ENCODE results near the gene SLC15A3.
A peak's percentile ranks its signal among the peaks of the same experiment; 100 is the strongest.

The SLC15A3 gene

GRCh38 chr11:60951904-60952741 is at the start of gene SLC15A3:
Gene SLC15A3 (minus strand): TSS chr11:60952176. CDS start chr11:60951551, 625 bp downstream.
- peaks cover 35% of the 10 kb centered on the region for H3K4me1 Mint-ChIP-seq
- H3K4me3 Mint-ChIP-seq, result peak within 1 kb of the TSS; percentile 81
- H3K36me3 Mint-ChIP-seq, result no peaks in the 10 kb centered on the region
- H3K27ac Mint-ChIP-seq, result peak within 1 kb of the TSS; percentile 95
- no peaks in the 10 kb centered on the region for H3K9me3 Mint-ChIP-seq
- no peaks in the 10 kb centered on the region for H3K27me3 Mint-ChIP-seq

- no peaks in the 10 kb centered on the region for H3K27me3 Mint-ChIP-seq
- peaks cover 20% of the 10 kb centered on the region for H3K36me3 Mint-ChIP-seq
- peak overlapping the region; percentile 6 for H3K4me3 Mint-ChIP-seq
- H3K4me1 Mint-ChIP-seq, result peaks cover 79% of the 10 kb centered on the region
- H3K9me3 Mint-ChIP-seq, result no peaks in the 10 kb centered on the region
- peak overlapping the region; percentile 80 for H3K27ac Mint-ChIP-seq
Observed at GRCh38 chr11:61000426-61000825, 48.5 kb upstream of the SLC15A3 start.

DNA sequence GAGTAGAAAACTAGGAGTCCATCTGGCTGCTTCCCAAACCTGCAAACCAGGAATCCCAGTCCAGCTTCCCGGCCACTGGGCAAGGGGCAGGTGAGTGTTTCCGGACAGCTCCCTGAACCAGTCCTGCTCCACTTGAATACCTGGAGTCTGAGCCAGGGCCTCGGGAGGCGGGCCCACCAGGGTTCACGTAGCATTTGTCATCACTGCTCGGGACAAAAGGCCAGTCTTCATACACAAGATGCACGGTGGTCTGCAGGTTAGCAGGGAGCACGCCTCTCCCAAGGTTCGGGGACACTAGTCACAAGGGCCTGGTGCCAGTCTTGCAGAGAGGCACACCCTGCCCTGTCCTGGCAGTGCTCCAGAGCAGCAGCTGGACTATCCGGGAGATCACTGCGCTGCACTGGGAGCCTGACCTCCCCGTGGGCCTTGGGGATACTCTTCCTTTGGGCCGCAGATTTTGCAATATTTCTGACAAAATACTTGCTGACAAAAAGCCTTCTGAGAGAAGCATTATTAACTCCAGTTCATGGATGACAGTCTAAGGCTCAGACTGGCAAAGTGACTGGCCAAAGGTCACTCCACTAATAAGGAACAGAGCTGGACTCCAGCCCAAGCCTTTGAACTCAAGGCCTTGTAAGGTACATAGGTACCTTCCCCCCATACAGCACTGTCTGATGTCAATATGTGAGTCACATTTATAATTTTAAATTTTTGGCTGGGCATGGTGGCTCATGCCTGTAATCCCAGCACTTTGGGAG is 44.6 kb upstream of the SLC15A3 start:
- Mint-ChIP-seq H3K9me3 (no peaks in the 10 kb centered on the region), H3K4me3 (no peak overlapping the region), H3K36me3 (peaks cover 27% of the 10 kb centered on the region), H3K4me1 (peaks cover 70% of the 10 kb centered on the region), H3K27ac (peak overlapping the region; percentile 70), H3K27me3 (no peaks in the 10 kb centered on the region)

- Mint-ChIP-seq H3K36me3 (peaks cover 31% of the 10 kb centered on the region), H3K4me1 (peaks cover 73% of the 10 kb centered on the region), H3K27me3 (no peaks in the 10 kb centered on the region), H3K9me3 (no peaks in the 10 kb centered on the region), H3K27ac (peak overlapping the region; percentile 70), H3K4me3 (no peak overlapping the region)
Observed at GRCh38 chr11:60995798-60996197, 43.8 kb upstream of the SLC15A3 start.

DNA sequence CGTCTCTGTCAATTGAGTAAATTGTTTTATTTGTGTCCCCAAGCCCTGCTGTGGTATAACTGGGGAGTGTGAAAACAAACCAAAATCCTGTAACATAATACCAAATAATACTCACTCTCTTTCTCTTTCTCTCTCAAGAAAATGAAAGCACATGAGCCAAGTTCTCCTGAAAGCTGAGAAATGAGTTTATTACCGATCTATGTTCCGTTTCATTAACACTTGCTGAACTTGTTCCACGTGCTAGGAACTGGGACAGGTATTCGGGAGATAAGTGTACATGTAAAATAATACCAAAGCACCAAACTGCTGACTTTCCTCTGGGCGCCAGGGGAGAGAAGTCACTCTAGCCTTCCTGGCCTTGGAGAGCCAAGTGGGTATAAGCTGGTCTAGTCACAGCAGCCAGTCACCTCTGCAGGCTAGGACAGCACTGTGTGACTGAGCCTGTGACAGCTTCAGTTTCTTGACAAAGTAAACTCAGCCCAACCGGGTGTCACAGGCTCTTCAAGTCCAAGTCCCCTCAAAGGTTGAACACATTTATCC is 42.6 kb upstream of the SLC15A3 start:
- Mint-ChIP-seq H3K36me3 (peaks cover 29% of the 10 kb centered on the region), H3K4me1 (peaks cover 74% of the 10 kb centered on the region), H3K4me3 (peak overlapping the region; percentile 86), H3K27me3 (no peaks in the 10 kb centered on the region), H3K9me3 (no peaks in the 10 kb centered on the region), H3K27ac (peak overlapping the region; percentile 99)

DNA sequence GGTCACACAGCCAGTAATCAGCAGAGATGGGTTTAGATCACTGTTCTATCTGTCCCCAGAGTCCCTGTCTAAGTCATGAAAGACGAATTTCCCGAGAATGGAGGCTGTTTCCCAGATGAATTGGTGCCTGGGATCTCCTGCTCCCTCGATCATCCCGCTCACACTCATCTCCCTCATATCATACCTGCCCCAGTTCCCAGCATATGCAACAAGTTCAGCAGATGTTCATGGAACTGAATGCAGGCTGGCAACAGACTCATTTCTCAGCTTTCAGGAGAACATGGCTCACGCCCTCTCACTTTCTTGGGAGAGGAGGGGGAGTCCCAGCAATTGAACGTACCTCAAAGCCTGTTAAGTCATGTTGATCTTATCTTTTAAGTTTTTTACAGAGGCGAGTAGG is 41.6 kb upstream of the SLC15A3 start:
- Mint-ChIP-seq H3K9me3 (no peaks in the 10 kb centered on the region), H3K4me3 (peak overlapping the region; percentile 68), H3K27me3 (no peaks in the 10 kb centered on the region), H3K4me1 (peaks cover 76% of the 10 kb centered on the region), H3K27ac (peak overlapping the region; percentile 97), H3K36me3 (peaks cover 34% of the 10 kb centered on the region)

GRCh38 chr11:60992842-60993409 is 41.0 kb upstream of the SLC15A3 start:
- peak overlapping the region; percentile 97 for H3K27ac Mint-ChIP-seq
- H3K4me3 Mint-ChIP-seq, result peak overlapping the region; percentile 68
- no peaks in the 10 kb centered on the region for H3K27me3 Mint-ChIP-seq
- no peaks in the 10 kb centered on the region for H3K9me3 Mint-ChIP-seq
- peaks cover 76% of the 10 kb centered on the region for H3K4me1 Mint-ChIP-seq
- peaks cover 34% of the 10 kb centered on the region for H3K36me3 Mint-ChIP-seq

GRCh38 chr11:60991457-60991856 is 39.5 kb upstream of the SLC15A3 start:
- peak overlapping the region; percentile 88 for H3K27ac Mint-ChIP-seq
- H3K4me1 Mint-ChIP-seq, result peaks cover 84% of the 10 kb centered on the region
- H3K36me3 Mint-ChIP-seq, result peaks cover 37% of the 10 kb centered on the region
- H3K27me3 Mint-ChIP-seq, result no peaks in the 10 kb centered on the region
- H3K4me3 Mint-ChIP-seq, result peak overlapping the region; percentile 51
- no peaks in the 10 kb centered on the region for H3K9me3 Mint-ChIP-seq

- Mint-ChIP-seq H3K4me3 (peak overlapping the region; percentile 91), H3K36me3 (peaks cover 34% of the 10 kb centered on the region), H3K9me3 (no peaks in the 10 kb centered on the region), H3K27me3 (no peaks in the 10 kb centered on the region), H3K27ac (peak overlapping the region; percentile 98), H3K4me1 (peaks cover 79% of the 10 kb centered on the region)
Observed at GRCh38 chr11:60989093-60989650, 37.2 kb upstream of the SLC15A3 start.

DNA sequence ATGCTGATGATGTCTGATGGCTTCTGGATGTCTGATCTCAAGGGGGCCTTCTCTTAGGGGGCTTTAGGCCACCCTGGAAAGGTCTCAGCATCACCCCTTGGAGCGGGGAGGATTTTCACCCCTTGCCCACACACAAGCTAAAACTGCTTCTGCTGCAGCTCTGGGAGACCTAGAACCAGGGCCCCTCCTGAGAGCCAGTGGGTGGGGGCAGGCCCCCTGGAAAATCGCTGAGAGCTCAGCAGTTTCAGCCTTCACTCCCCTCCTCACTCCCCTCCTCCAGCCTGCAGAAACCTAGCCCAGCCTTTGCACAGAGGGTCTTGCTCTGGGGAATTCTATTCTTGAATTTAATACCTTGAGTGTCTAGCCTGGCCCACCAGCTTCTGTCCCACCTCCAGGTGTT is 36.7 kb upstream of the SLC15A3 start:
- no peaks in the 10 kb centered on the region for H3K9me3 Mint-ChIP-seq
- H3K4me3 Mint-ChIP-seq, result peak overlapping the region; percentile 91
- peak overlapping the region; percentile 98 for H3K27ac Mint-ChIP-seq
- H3K4me1 Mint-ChIP-seq, result peaks cover 80% of the 10 kb centered on the region
- no peaks in the 10 kb centered on the region for H3K27me3 Mint-ChIP-seq
- H3K36me3 Mint-ChIP-seq, result peaks cover 37% of the 10 kb centered on the region

- H3K4me1 Mint-ChIP-seq, result peaks cover 80% of the 10 kb centered on the region
- peak overlapping the region; percentile 91 for H3K4me3 Mint-ChIP-seq
- no peaks in the 10 kb centered on the region for H3K27me3 Mint-ChIP-seq
- peaks cover 34% of the 10 kb centered on the region for H3K36me3 Mint-ChIP-seq
- H3K27ac Mint-ChIP-seq, result peak overlapping the region; percentile 98
- H3K9me3 Mint-ChIP-seq, result no peaks in the 10 kb centered on the region
Observed at GRCh38 chr11:60987577-60988277, 35.8 kb upstream of the SLC15A3 start.

DNA sequence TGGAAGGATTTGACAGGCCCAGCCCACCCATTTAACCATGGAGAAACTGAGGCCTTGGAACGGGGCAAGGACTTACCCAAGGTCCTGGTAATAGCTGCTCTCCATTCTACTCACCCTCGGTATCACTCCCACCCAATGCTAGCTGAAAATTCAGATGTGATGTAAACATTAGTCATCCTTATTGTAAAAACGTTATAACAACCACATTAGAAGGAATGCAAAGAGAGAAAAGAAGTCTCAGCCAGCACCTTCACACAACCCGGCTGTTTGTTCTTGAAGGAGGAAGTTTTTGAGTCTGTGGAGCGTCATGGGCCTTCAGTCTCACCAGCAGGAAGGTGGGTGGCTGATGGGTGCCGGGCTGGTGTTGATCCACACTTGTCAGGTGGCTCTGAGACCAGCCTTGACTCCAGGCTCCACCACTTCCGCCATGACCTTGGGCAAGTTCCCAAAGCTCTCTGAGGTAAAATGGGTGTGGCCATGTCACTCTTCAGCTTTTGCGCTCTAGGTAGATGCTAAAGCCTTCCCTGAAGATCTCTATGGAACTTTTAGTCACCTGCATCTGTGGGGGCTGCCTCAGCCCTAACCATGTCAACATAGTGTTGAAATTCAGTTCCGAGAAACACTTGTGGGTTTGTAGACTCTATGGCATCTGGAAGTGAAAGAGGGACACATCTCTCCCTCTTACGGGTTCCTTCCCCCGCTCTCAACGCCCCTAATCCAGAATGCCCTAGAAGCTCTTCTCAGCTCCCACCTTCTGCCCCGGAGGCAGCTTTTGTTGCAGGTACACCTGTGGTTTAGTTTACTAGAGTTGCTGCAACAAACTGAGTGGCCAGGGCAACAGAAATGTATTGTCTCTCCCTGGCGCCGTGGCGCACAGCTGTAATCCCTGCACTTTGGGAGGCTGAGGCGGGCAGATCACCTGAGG is 34.3 kb upstream of the SLC15A3 start:
- no peaks in the 10 kb centered on the region for H3K9me3 Mint-ChIP-seq
- peaks cover 90% of the 10 kb centered on the region for H3K4me1 Mint-ChIP-seq
- no peaks in the 10 kb centered on the region for H3K27me3 Mint-ChIP-seq
- peaks cover 34% of the 10 kb centered on the region for H3K36me3 Mint-ChIP-seq
- H3K4me3 Mint-ChIP-seq, result peak overlapping the region; percentile 91
- peak overlapping the region; percentile 98 for H3K27ac Mint-ChIP-seq

GRCh38 chr11:60985501-60985900 is 33.5 kb upstream of the SLC15A3 start:
- H3K4me1 Mint-ChIP-seq, result peaks cover 89% of the 10 kb centered on the region
- H3K9me3 Mint-ChIP-seq, result no peaks in the 10 kb centered on the region
- H3K27ac Mint-ChIP-seq, result peak overlapping the region; percentile 98
- H3K4me3 Mint-ChIP-seq, result peak overlapping the region; percentile 91
- no peaks in the 10 kb centered on the region for H3K27me3 Mint-ChIP-seq
- peaks cover 35% of the 10 kb centered on the region for H3K36me3 Mint-ChIP-seq

DNA sequence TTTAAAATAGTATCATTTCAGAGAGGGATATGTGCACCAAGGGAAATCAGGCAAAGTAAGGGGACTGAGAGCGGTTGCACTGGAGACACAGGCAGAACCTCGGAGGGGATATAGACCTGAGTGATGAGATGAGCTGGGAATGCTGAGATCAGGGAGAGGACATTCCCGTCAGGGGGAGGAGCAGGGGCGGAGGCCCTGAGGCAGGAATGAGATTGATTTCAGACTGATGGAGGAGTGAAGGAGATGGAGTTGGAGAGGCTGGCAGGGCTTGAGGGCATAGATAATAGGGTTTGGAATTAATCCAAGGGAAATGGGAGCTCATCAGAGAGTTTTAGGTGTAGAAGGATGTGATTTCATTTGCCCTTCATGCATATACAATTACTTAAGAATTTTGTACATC is 32.7 kb upstream of the SLC15A3 start:
- Mint-ChIP-seq H3K4me3 (peak overlapping the region; percentile 91), H3K9me3 (no peaks in the 10 kb centered on the region), H3K27me3 (no peaks in the 10 kb centered on the region), H3K27ac (peak overlapping the region; percentile 98), H3K36me3 (peaks cover 36% of the 10 kb centered on the region), H3K4me1 (peaks cover 93% of the 10 kb centered on the region)

Measured in activated naive CD4-positive, alpha-beta T cell treated with anti-CD3 and anti-CD28 coated beads, Interleukin-2, amount 50 U/mL, for 24 hours (primary cell).